ENCODE results near the gene BEST4.
A peak's percentile ranks its signal among the peaks of the same experiment; 100 is the strongest.
"Not testable (repeated sequence)": the region's sequence is repeated elsewhere in the genome, so short reads cannot be mapped to it uniquely, and the experiment has no call there.

The BEST4 gene

DNA sequence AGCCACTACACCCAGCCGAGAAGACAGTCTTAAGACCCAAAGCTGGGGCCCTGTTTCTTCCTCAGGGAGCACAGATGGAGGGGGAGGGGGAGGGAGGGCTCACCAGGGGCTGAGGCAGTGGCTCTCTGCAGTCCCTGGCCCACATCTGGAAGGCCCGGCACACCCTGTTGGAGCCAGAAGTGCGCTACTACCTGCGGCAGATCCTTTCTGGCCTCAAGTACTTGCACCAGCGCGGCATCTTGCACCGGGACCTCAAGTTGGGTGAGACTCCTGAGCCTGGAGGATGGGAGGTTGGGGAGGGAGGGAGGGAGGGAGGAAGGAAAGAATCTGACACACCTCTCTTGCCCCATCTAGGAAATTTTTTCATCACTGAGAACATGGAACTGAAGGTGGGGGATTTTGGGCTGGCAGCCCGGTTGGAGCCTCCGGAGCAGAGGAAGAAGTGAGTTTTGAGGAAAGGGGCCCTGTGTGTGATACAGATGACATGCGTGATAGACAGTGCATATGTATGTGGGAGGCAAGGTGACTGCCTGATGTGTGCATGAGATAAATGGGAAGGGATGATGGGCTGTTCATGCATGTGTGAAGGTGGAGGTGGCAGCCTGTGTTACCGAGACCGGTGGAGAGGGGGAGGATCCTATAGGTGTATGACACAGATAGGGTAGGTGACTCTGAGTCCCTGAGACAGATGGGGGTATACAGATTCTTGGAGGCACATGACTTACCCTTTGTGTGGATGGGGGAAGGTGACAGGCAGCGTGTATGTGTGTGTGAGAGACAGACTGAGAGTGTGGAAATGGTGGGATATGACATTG lies 13.7 kb upstream of the BEST4 start:
- DNase-seq, result no peak

GRCh38 chr1:44799770-44800584 lies 12.0 kb upstream of the BEST4 start, which contains the start of gene PLK3:
Gene PLK3 (plus strand): TSS chr1:44800377. CDS start chr1:44800464, 87 bp downstream.
- DNase-seq, result peak; percentile 95 to 98

DNA sequence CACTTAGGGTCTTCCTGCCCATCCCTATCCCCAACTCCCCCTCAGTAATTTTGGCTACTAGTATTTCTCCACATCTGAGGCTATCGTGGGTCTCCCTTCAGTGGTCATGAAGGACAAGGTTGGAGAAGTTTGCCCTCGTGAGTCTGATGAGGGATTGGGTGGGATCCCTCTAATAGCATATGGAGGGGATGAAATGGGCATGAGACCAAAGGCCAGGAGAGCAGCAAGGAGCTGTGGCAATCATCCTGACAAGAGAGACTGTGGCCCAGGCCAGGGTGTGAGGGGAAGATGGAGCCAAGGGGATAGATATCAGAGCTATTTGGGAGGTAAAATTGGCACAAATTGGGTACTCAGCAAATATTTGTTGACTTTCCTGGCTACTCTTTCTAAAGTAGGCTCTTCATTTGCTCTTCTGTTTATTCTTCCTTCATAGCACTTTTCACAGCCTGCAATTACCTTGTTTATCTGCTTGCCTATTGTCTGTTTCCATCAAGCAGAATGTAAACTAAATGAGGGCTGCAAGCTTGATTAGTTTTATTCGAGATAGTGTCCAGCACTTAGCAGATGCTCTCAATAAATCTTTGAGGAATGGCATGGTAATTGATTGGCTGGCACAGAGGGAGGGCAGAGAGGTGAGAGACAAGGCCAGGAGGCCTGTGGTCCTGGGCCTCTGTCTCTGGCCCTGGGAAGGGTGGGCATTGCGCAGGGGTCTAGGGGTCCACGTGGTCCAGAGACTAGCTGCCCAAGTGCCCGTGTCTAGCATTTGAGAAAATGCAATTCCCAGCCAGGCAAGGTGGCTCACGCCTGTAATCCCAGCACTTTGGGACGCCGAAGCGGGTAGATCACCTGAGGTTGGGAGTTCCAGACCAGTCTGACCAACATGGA lies 10.8 kb upstream of the BEST4 start:
- no peak for DNase-seq

DNA sequence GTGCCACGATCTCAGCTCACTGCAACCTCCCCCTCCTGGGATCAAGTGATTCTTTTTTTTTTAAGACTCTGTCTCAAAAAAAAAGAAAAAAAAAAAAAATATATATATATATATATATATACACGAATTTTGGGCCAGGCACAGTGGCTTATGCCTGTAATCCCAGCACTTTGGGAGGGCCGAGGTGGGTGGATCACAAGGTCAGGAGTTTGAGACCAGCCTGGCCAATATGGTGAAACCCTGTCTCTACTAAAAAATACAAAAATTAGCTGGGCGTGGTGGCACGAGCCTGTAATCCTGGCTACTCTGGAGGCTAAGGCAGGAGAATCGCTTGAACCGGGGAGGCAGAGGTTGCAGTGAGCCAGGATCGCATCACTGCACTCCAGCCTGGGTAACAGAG lies 9.9 kb upstream of the BEST4 start:
- not testable (repeated sequence) for DNase-seq

DNA sequence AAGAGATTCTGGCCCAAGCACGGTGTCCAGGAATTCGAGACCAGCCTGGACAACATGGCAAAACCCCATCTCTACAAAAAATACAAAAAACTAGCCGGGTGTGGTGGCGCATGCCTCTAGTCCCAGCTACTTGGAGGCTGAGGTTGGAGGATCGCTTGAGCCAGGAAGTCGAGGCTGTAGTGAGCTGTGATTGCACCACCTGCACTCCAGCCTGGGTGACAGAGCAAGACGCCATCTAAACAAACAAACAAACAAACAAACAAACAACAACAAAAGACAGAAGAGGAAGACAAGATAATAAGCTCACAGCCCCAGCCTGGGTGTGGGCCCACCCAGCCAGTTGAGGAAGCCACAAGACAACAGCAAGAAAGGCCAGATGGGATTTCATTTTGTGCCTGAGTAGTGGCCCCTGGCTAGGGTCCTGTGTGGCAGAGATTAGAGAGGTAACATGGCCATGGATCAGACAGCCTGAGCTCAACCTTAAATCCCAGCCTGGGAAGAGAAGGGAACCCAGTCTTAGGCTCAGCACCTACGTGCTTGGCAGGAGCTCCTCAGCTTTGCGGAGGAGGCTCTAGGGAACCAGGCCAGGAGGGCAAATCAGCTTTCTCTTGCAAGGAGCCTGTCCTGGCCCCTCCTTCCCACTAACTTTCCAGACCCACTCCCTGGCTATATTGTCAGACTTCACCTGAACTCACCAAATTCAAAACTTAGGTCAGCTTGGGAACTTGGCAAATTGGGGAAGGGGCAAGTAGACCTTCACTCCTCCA lies 4.9 kb upstream of the BEST4 start:
- no peak for DNase-seq

- no peak for DNase-seq
Measured at GRCh38 chr1:44790968-44791801, 3.2 kb upstream of the BEST4 start.

DNA sequence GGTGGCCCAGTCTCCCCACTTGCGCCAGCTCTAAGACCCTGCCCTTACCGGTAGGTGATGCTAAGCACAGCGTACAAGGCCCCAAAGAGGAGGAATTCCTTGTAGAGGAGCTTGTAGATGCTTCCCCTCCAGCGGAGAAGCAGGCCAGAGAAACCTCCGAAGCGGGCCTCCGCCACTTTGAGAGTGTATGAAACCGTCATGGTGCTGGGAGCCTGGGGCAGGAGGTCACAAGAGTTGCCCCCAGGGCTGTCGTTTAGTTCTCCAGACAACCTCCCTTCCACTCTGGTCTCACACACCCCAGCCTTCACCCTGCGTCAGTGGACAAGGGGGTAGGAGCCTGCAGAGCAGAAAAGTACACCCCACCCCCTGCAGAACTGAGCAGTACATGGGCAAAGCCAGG lies 464 bp downstream of the BEST4 start:
- DNase-seq, result no peak

DNA sequence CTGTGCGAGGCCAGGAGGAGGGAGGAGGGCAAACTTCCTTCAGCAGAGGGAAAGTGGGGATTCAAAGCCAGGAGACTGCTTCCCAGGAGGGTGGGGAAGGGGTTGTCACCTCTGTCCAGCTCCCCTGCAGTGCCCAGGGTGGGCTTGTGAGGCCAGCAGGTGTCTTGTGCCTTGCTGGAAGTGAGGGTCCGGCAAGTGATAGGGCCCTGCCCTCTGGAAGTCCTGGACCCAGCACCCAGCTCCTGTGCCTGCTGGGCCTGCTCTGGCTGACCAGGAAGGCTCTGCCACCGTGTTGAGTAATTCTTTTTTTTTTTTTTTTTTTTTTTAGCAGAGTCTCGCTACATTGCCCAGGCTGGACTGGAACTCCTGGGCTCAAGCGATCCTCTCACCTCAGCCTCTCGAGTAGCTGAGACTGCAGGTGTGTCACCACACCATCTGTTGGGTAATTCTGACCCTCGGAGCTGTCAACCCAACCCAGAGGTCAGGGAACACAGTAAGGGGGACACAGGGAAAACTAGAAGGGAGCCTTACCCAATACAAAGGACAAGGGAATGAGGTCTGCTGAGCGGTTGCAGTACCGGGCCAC lies 1.0 kb downstream of the BEST4 start:
- DNase-seq, result no peak

DNA sequence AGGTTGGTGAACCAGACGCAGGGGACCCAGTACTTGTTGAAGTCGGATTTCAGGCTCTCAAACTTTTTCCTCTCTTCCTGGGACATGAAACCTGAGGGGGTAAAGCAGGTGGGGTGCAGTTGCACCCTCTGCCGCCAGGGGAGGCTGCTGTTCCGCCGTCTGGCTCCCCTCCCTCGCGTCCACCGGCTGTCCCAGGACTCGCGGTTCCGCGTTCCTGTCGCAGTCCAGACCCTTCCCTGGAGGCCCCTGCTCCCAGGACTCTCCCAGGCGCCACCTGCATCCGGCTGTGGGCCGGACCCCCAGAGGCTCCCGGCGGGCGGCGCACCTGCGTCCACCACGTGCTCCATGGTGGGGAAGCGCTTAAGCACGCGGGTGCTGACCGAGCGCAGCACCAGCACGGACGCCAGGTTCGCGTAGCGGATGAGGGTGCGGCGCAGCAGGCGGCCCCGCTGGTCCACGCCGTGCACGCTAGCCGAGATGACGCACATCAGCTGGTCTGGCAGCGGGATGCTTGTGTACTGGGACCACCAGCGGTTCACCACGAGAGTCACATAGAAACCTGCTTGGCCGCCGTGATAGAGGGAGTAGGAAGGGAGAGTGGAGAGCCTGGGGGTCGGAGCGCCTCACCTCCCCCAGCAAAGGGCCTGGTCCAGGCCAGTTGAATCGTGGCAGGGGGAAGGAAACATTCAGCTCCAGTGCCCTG lies 1.7 kb downstream of the BEST4 start:
- no peak for DNase-seq

- DNase-seq, result no peak
Measured at GRCh38 chr1:44785501-44786137, 2.4 kb downstream of the BEST4 start.

- DNase-seq, result peak in 1 of 2 experiments; percentile 18
Measured at GRCh38 chr1:44785029-44785380, 3.0 kb downstream of the BEST4 start.

- DNase-seq, result no peak
Measured at GRCh38 chr1:44784094-44785028, 3.6 kb downstream of the BEST4 start.

GRCh38 chr1:44783697-44784093 lies 4.3 kb downstream of the BEST4 start:
- peak in 1 of 2 experiments; percentile 18 for DNase-seq

- no peak for DNase-seq
Measured at GRCh38 chr1:44780583-44781121, 7.3 kb downstream of the BEST4 start.

GRCh38 chr1:44778705-44779576 lies 9.0 kb downstream of the BEST4 start:
- no peak for DNase-seq

DNA sequence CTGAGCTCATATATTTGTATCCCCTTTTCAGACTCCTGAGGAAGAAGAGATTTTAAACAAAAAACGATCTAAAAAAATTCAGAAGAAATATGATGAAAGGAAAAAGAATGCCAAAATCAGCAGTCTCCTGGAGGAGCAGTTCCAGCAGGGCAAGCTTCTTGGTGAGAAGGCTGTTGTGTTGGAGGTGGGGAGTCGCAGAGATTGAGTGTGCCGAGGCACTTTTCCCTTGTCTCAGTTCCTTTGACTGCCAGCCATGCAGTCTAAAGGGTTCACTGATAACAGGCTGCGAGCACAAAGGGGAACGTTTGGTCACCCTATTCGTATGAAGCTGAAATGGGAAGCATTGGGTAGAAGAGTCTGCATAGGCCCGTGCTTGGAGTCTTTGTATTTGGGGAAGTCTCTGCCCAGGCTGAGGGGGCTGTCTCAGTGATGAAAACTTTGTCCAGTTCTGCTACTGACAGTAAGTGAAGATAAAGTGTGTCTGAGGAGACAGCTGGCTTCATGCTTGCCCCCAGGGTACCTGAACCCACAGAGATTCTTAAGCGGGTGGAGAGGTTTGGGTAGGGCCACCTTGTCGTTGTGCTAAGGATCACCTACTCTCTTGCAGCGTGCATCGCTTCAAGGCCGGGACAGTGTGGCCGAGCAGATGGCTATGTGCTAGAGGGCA lies 9.9 kb downstream of the BEST4 start:
- DNase-seq, result no peak

DNA sequence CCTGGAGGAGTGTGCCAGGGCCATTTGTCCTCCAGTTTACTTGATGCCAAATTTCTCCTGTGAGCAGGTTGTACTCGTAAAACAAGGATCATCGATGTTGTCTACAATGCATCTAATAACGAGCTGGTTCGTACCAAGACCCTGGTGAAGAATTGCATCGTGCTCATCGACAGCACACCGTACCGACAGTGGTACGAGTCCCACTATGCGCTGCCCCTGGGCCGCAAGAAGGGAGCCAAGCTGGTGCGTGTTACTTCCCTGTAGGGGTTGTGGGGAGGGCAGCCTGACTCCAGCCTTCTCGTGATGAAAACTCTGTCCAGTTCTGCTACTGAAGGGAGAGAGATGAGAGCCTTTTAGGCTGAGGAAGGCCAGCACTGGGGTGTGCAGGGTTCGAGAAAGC lies 10.4 kb downstream of the BEST4 start:
- no peak for DNase-seq

All from NCI-H446 (cell line).